ENCODE data around the gene PBX3.

DNA sequence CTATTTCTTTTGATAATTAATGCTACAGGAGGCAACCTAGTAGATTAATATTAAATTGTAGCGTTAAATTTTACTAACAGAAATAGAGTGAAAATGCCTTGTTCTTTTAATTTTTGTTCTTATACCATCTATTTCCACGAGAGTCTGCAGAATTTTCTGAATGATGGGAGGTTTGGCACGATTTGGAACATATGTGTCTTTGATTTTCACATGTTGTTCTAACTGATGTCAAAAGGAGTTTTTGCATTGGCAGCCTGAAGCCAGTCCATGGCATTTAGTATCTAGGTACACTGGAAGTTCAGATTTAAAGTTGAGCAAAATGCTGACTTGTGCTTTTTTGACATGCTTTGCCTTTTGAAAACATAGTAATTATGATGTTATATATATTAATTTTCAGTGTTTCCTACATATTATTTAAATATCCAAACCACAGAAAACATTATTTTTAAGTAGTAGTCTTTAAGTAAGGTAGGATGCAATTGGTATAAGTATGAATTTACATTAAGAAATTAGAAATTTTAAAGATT is 103.0 kb downstream of the PBX3 start:
- TF ChIP-seq ELF4 (IDR thresholded peaks at IDR 0.05) (no peak), FOXA1 (IDR thresholded peaks at IDR 0.05) (no peak), SP1 (IDR thresholded peaks at IDR 0.05) (no peak), FOXK2 (IDR thresholded peaks at IDR 0.05) (no peak), HDGF (IDR thresholded peaks at IDR 0.05; ENCODE audit: borderline replicate concordance) (no peak), L3MBTL2 (conservative IDR thresholded peaks at IDR 0.05) (no peak), LEF1 (IDR thresholded peaks at IDR 0.05; ENCODE audit: borderline replicate concordance) (no peak)
- TF ChIP-seq, protein P1, sequence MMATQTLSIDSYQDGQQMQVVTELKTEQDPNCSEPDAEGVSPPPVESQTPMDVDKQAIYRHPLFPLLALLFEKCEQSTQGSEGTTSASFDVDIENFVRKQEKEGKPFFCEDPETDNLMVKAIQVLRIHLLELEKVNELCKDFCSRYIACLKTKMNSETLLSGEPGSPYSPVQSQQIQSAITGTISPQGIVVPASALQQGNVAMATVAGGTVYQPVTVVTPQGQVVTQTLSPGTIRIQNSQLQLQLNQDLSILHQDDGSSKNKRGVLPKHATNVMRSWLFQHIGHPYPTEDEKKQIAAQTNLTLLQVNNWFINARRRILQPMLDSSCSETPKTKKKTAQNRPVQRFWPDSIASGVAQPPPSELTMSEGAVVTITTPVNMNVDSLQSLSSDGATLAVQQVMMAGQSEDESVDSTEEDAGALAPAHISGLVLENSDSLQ (IDR thresholded peaks at IDR 0.05), result no peak
